Hippocampal formation (tissue), 2 donors: Measurements from ENCODE around the gene AQP4.

ENCODE experiments used
- DNase-seq, 2 donors: peaks; one replicate each; lab custom pipeline; 2025; lab: John Stamatoyannopoulos, UW

The AQP4 gene, protein sequence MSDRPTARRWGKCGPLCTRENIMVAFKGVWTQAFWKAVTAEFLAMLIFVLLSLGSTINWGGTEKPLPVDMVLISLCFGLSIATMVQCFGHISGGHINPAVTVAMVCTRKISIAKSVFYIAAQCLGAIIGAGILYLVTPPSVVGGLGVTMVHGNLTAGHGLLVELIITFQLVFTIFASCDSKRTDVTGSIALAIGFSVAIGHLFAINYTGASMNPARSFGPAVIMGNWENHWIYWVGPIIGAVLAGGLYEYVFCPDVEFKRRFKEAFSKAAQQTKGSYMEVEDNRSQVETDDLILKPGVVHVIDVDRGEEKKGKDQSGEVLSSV

GRCh38 chr18:26865557-26865956 lies at the start of gene AQP4:
Gene AQP4, minus strand, starts transcription at chr18:26865707. Its CDS starts 18 bp downstream, at chr18:26865689.
- peak; percentile 7 to 19 for DNase-seq

- DNase-seq = no peak
These were observed 46.3 kb upstream of the AQP4 start for GRCh38 chr18:26911840-26912239.

GRCh38 chr18:26909599-26910290 lies 44.2 kb upstream of the AQP4 start:
- DNase-seq = peak; percentile 13 to 69

GRCh38 chr18:26908906-26909305 lies 43.4 kb upstream of the AQP4 start:
- DNase-seq = peak in 1 of 2 donors; percentile 70

DNA sequence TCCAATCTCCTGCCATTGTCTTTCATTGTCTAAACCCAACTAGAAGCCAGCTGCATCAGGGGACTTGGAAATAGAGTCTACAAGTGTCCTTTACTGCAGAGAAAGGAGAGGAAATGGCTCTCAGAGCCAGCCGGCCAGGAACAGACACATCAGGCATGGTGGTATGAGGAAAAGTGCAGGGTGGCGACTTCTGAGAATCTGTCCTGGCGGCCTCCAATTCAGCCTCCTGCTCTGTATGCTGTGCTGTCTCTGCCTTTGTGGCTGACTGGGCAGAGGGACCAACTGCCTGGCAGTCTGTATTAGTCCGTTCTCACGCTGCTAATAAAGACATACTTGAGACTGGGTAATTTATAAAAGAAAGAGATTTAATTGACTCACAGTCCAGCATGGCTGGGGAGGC lies 36.8 kb upstream of the AQP4 start:
- peak; percentile 29 to 63 for DNase-seq

DNA sequence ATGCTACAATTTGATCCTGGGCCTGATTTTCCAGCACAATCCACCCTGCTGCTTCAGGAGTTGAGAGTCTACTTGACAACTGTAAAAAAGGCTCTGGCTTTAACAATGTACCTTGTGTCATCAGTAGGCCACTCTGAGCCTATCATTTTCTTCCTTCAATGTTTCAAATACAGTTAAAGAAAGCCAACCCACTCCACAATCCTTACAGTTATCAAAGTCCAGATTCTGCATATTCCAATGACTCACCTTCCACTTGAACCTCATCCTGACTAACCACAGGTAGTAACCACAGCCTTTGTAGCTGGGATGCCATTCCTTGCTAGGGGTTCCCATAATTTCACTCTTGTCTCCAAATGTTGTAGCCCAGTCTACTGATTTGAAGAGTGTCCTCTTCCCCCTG lies 35.5 kb upstream of the AQP4 start:
- DNase-seq = no peak

GRCh38 chr18:26894426-26894825 lies 28.9 kb upstream of the AQP4 start:
- DNase-seq = peak in 1 of 2 donors; percentile 56

DNA sequence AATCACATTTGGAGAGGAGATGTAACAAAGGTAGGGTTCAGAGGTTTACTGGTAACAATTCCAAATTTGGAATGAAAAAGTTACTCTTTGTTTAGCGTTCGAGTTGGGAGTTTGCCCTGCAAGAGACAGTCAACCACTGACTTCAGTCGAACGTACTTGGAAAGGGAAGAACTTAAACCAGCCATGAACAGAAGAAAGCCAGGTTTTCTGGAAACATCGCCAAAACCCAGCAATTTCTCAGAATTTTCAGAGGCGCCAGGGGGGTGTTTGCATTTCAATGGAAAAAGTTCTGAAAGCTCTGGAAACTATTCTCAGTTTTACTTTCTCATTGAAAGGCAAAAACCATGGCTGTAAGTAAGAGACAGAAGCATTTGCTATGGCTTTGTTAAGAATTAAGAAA lies 28.5 kb upstream of the AQP4 start:
- DNase-seq = peak in 1 of 2 donors; percentile 56

DNA sequence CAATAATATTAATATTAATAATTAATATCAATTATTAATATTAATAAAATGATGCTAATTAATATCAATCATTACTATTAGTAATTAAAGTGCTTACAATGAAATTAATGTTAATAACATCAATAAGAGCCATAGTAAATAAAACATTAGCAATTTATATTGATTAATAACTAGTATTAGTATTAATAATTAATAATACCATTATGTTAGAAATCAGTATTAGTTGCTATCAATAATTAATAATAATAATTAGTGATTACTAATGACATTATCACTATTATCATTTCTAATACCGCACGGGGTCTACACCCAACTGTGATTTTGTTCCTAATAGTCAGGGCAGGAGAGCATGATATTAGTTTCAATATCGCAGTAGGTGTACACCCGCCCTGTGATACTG lies 22.8 kb upstream of the AQP4 start:
- DNase-seq = no peak

DNA sequence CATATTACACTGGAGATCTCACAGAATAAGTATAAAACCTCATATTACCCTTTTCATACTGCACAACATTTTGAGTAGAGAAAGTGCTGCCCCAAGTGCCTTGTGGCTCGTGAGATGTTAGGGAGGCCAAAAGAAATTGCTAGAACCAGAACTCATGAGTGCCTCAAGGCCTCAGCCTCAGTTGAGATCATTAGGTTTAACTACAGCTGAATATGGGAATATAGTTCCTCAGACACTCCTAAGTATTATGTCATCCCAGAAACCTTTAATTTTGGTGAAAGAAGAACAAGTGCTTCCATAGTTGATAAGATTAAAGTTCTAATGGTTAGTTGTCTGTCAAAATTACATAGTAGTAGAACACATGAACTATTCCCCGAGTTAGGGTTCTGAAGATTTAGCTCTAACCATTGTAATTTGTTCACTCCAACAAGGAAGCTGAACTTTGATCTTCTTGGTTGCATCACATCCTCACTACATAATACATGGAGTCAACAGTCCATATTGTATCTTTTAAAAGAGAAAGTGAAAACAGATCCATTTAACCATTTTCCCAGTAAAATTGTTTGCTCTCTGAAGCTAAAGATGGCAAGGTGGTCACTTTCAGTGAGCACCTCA lies 9.6 kb upstream of the AQP4 start:
- DNase-seq = no peak

- DNase-seq = no peak
These were observed 8.8 kb upstream of the AQP4 start for GRCh38 chr18:26874283-26874682.

GRCh38 chr18:26869640-26870039 lies 4.1 kb upstream of the AQP4 start:
- no peak for DNase-seq

DNA sequence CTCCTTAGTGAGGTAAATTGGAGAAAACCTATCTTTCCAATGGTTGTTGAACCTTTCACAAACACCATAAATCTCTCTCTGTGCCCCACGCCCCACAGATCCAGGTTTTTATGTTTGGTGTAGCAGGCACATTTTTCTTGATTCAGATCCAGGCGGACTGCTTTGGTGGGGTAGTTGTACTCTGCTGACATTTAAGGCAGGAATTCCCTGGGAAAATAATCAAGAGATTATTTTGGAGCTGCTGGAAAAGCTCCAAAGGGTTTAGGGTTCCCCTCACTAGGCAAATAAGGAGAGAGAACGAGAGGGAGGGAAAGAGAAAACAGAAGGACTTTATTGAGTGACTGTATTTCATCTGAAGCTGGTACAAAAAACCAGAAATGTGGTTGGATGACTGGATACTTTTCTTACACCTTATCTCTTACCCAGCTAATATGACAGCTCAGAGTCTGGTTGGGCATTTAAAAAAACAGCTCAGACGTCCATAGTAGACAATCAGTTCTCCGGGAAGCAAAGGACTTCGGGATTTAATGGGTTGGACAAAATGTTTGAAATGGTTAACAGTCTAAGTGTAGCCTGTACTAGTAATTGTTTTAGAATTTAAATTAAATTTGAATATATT lies 3.6 kb upstream of the AQP4 start:
- DNase-seq = no peak

GRCh38 chr18:26867471-26867870 lies 2.0 kb upstream of the AQP4 start:
- peak in 1 of 2 donors; percentile 45 for DNase-seq

DNA sequence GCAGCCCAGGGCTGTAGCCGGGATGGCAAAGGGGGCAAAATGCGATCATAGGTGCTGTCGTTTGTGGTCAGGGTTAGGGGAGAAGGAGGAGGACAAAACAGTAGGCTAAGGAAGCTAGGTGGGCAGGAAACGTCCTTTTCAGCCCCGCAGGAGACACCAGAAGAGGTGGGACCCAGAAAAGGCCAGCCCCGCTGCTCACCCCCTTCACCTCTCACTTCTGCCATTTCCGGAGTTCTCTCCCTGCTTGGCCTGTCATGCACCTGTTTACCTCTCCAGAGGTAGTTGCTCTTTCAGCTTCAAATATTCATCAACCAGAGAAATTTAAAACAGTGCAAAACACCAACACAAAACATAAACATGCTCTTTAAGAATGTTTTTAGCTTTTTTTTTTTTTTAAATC lies 849 bp downstream of the AQP4 start:
- no peak for DNase-seq

- DNase-seq = peak in 1 of 2 donors; percentile 22
These were observed 1.5 kb downstream of the AQP4 start for GRCh38 chr18:26863921-26864497.

- peak; percentile 48 to 75 for DNase-seq
These were observed 2.2 kb downstream of the AQP4 start for GRCh38 chr18:26863122-26863879.

DNA sequence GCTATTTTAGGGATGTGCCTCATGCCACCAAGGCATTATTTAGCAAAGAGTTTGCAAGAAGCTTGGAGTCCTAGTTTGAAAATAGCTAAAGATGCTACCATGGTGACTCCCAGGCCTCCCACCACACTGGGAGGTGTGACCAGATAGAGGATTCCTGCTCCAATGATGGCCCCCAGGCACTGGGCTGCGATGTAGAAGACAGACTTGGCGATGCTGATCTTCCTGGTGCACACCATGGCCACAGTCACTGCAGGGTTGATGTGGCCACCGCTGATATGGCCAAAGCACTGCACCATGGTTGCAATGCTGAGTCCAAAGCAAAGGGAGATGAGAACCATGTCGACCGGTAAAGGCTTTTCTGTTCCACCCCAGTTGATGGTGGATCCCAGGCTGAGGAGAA lies 3.4 kb downstream of the AQP4 start:
- no peak for DNase-seq

DNA sequence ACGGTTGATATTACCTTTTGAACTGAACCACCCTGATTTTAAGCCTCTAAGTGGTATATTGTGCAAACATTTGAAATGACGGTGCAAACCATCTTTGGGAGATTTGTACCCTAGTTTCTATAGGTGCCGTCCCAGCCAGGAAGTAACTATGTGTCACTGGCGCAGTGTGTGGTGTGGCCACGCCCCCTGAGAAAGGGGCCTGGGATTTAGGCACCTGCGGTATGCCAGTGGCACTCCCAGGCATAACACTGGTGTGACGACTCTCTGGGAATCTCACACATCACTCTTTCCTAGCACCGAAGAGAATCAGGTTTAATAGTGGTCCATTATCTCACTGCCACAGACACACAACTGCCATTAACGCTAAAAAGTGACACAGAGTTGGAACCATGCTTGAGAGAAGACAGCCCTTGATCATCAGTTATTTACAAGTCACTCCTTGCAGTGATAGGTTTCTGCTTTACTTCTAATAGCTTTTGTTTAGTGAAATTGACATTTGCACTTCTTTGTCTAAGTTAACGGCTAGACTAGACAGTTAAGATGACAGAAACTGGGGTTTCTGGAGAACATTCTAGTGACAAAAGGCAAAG lies 11.1 kb downstream of the AQP4 start:
- DNase-seq = no peak

GRCh38 chr18:26853401-26853800 lies 12.1 kb downstream of the AQP4 start:
- no peak for DNase-seq

GRCh38 chr18:26843760-26844159 lies 21.7 kb downstream of the AQP4 start:
- DNase-seq = no peak
